Ishikawa (cell line): ENCODE results near the gene PRKCH.

Source experiments
- CEBPB ChIP-seq: IDR thresholded peaks from 2 replicates; pipeline ENCODE4 v1.6.1; 2012
- EP300 ChIP-seq: IDR thresholded peaks from 2 replicates; pipeline ENCODE4 v1.6.1; 2012; ENCODE audit warnings: borderline replicate concordance
- YY1 ChIP-seq: IDR thresholded peaks from 2 replicates; pipeline ENCODE4 v1.6.1; 2012; ENCODE audit warnings: low read depth
- TF ChIP-seq, protein P1 (sequence below): IDR thresholded peaks from 2 replicates; pipeline ENCODE4 v1.6.1; 2012
- TF ChIP-seq, protein P2 (sequence below): IDR thresholded peaks from 2 replicates; pipeline ENCODE4 v1.6.1; 2012; ENCODE audit warnings: low read depth, mild to moderate bottlenecking

DNA sequence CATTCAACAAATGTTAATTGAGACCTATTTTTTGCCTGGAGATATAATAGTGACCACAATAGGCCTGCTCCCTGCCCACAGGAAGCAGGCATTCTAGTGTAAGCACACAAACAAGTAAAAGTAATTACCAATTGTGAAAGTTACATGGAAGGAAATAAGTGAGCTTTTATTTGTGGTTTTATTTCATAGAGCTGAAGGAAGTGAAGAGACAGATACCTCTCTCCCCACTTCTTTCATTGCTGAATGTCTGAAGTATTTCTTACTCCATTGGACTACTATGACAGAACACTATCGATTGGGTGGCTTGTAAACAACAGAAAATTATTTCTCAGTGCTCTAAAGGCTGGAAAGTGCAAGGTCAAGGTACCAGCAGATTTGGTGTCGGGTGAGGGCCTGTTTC is 183.5 kb downstream of the PRKCH start:
- TF ChIP-seq CEBPB = no peak
- TF ChIP-seq, protein P1, sequence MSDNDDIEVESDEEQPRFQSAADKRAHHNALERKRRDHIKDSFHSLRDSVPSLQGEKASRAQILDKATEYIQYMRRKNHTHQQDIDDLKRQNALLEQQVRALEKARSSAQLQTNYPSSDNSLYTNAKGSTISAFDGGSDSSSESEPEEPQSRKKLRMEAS = no peak
- TF ChIP-seq EP300 = no peak
- no peak for TF ChIP-seq YY1
- TF ChIP-seq, protein P2, sequence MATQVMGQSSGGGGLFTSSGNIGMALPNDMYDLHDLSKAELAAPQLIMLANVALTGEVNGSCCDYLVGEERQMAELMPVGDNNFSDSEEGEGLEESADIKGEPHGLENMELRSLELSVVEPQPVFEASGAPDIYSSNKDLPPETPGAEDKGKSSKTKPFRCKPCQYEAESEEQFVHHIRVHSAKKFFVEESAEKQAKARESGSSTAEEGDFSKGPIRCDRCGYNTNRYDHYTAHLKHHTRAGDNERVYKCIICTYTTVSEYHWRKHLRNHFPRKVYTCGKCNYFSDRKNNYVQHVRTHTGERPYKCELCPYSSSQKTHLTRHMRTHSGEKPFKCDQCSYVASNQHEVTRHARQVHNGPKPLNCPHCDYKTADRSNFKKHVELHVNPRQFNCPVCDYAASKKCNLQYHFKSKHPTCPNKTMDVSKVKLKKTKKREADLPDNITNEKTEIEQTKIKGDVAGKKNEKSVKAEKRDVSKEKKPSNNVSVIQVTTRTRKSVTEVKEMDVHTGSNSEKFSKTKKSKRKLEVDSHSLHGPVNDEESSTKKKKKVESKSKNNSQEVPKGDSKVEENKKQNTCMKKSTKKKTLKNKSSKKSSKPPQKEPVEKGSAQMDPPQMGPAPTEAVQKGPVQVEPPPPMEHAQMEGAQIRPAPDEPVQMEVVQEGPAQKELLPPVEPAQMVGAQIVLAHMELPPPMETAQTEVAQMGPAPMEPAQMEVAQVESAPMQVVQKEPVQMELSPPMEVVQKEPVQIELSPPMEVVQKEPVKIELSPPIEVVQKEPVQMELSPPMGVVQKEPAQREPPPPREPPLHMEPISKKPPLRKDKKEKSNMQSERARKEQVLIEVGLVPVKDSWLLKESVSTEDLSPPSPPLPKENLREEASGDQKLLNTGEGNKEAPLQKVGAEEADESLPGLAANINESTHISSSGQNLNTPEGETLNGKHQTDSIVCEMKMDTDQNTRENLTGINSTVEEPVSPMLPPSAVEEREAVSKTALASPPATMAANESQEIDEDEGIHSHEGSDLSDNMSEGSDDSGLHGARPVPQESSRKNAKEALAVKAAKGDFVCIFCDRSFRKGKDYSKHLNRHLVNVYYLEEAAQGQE = no peak
